H1 (cell line): ENCODE data around the gene KDELR1. TPM values are rescaled to one million over a fixed set of nuclear protein-coding genes. Genes with fewer than 3 reads are reported as not detected.

ENCODE experiments used
- CTCF ChIA-PET: fragments of 300-600 bp; sonication (Branson Sonifier 250); formaldehyde crosslinking; loops from one replicate; lab custom pipeline; 2021; ENCODE audit not compliant: partially characterized antibody; lab: Charles Lee
- POLR2A ChIA-PET: fragments of 300-600 bp; sonication (Branson Sonifier 250); formaldehyde crosslinking; loops from one replicate; lab custom pipeline; 2021; ENCODE audit warnings: inconsistent platforms; ENCODE audit not compliant: partially characterized antibody; lab: Charles Lee
- DNase-seq, 2 experiments: peaks; one replicate each; pipeline versions ENCODE4 v3.0.0 to v3.0.0-alpha.2; 2010 to 2022; ENCODE audit warnings: low spot score in 2 of 2, low read depth in 1 of 2, mixed read lengths in 1 of 2
- FAIRE-seq: peaks from 2 replicates; lab custom pipeline; 2011; peaks lifted over from hg19 to GRCh38; lab: Jason Lieb, UNC
- H2AFZ ChIP-seq: 2 replicates; pipeline ENCODE4 v1.8.1; 2012; ENCODE audit warnings: low read length, inconsistent platforms
- H2AK5ac ChIP-seq: 2 replicates; pipeline ENCODE4 v1.6.1; 2013; ENCODE audit warnings: low read depth, low read length
- H2BK120ac ChIP-seq: replicated peaks from 2 replicates; pipeline ENCODE3; 2013; ENCODE audit warnings: low read depth, low read length, inconsistent platforms
- H2BK12ac ChIP-seq: 2 replicates; pipeline ENCODE4 v1.6.1; 2013; ENCODE audit warnings: low read depth, low read length
- H2BK15ac ChIP-seq: 2 replicates; pipeline ENCODE4 v1.6.1; 2013; ENCODE audit warnings: low read length
- H2BK20ac ChIP-seq: 2 replicates; pipeline ENCODE4 v1.6.1; 2013; ENCODE audit warnings: low read length
- H2BK5ac ChIP-seq: 2 replicates; pipeline ENCODE4 v1.6.1; 2013; ENCODE audit warnings: low read depth, low read length
- H3K14ac ChIP-seq: 2 replicates; pipeline ENCODE4 v1.6.1; 2013; ENCODE audit warnings: inconsistent platforms; ENCODE audit not compliant: insufficient read length
- H3K18ac ChIP-seq: 2 replicates; pipeline ENCODE4 v1.6.1; 2013; ENCODE audit warnings: low read length; ENCODE audit errors: extremely low read depth
- H3K23ac ChIP-seq: 2 replicates; pipeline ENCODE4 v1.6.1; 2013; ENCODE audit warnings: inconsistent platforms; ENCODE audit not compliant: insufficient read length
- H3K23me2 ChIP-seq: 2 replicates; pipeline ENCODE4 v1.6.1; 2013; ENCODE audit warnings: low read depth, low read length
- H3K27ac ChIP-seq: 2 replicates; pipeline ENCODE4 v1.6.1; 2011; ENCODE audit warnings: low read depth, low read length, inconsistent platforms
- H3K27me3 ChIP-seq, 4 experiments: replicated peaks in 1 of 4; 1 replicate in 1 of 4; 2 replicates in 3 of 4; pipeline versions ENCODE4 v1.6.1 to v1.8.1; 2011 to 2013; ENCODE audit warnings: low read length in 3 of 4, mild to moderate bottlenecking in 3 of 4, inconsistent platforms in 2 of 4, mixed read lengths in 2 of 4, moderate library complexity in 1 of 4; ENCODE audit not compliant: control insufficient read depth in 3 of 4, insufficient read depth in 3 of 4; ENCODE audit errors: extremely low read depth in 1 of 4
- H3K36me3 ChIP-seq, 4 experiments: 2 replicates each; pipeline versions ENCODE4 v1.6.1 to v1.8.1; 2011 to 2013; ENCODE audit warnings: mild to moderate bottlenecking in 4 of 4, low read length in 3 of 4, moderate library complexity in 2 of 4, control low read depth in 1 of 4, inconsistent platforms in 1 of 4; ENCODE audit not compliant: insufficient read depth in 4 of 4, control insufficient read depth in 2 of 4
- H3K4ac ChIP-seq: replicated peaks from 2 replicates; pipeline ENCODE3; 2013; ENCODE audit warnings: low read length, low read depth, mixed read lengths, inconsistent platforms; ENCODE audit not compliant: insufficient read length
- H3K4me1 ChIP-seq, 4 experiments: replicated peaks in 1 of 4; 1 replicate in 1 of 4; 2 replicates in 3 of 4; pipeline versions ENCODE4 v1.6.1 to v1.8.1; 2011 to 2013; ENCODE audit warnings: low read length in 3 of 4, inconsistent platforms in 2 of 4, mixed read lengths in 1 of 4; ENCODE audit not compliant: insufficient read depth in 4 of 4, control insufficient read depth in 3 of 4
- H3K4me2 ChIP-seq, 2 experiments: 2 replicates each; pipeline versions ENCODE4 v1.6.1 to v1.8.1; 2011 to 2013; ENCODE audit warnings: low read depth in 2 of 2, low read length in 2 of 2, control low read depth in 1 of 2, inconsistent platforms in 1 of 2, mild to moderate bottlenecking in 1 of 2; ENCODE audit not compliant: insufficient read depth in 1 of 2
- H3K4me3 ChIP-seq, 4 experiments: fragments of 200-600, 300-600 bp in 1 of 4; sonication (generic), shearing (Covaris generic), sonication (Bioruptor Twin) in 1 of 4; 2 replicates each; pipeline versions ENCODE4 v1.5.1 to v1.8.1; 2011 to 2016; ENCODE audit warnings: low read length in 4 of 4, low read depth in 3 of 4, control low read depth in 2 of 4, inconsistent platforms in 2 of 4, mild to moderate bottlenecking in 2 of 4, mixed read lengths in 1 of 4, moderate library complexity in 1 of 4; ENCODE audit not compliant: insufficient read depth in 2 of 4; ENCODE audit errors: extremely low read depth in 1 of 4
- H3K56ac ChIP-seq: replicated peaks from 2 replicates; pipeline ENCODE3; 2013; ENCODE audit warnings: low read depth, mild to moderate bottlenecking, mixed read lengths, low read length, inconsistent platforms; ENCODE audit not compliant: insufficient read length
- H3K79me1 ChIP-seq: 2 replicates; pipeline ENCODE4 v1.6.1; 2013; ENCODE audit warnings: low read depth, low read length, control low read depth
- H3K79me2 ChIP-seq, 2 experiments: 2 replicates each; pipeline versions ENCODE4 v1.6.1 to v1.8.1; 2012 to 2013; ENCODE audit warnings: low read length in 2 of 2, mild to moderate bottlenecking in 2 of 2, inconsistent platforms in 1 of 2; ENCODE audit not compliant: insufficient read depth in 2 of 2, control insufficient read depth in 1 of 2
- H3K9ac ChIP-seq, 4 experiments: replicated peaks in 1 of 4; 1 replicate in 1 of 4; 2 replicates in 3 of 4; pipeline versions ENCODE4 v1.6.1 to v1.8.1; 2011 to 2013; ENCODE audit warnings: low read depth in 3 of 4, low read length in 3 of 4, control low read depth in 2 of 4, mild to moderate bottlenecking in 2 of 4, moderate library complexity in 2 of 4, inconsistent platforms in 1 of 4; ENCODE audit errors: extremely low read depth in 1 of 4
- H3K9me3 ChIP-seq, 2 experiments: 2 replicates each; pipeline versions ENCODE4 v1.6.1 to v1.8.1; 2012 to 2013; ENCODE audit warnings: mild to moderate bottlenecking in 2 of 2, moderate library complexity in 2 of 2, control low read depth in 1 of 2, inconsistent platforms in 1 of 2, low read depth in 1 of 2, low read length in 1 of 2, mixed read lengths in 1 of 2; ENCODE audit not compliant: insufficient read depth in 2 of 2
- H4K20me1 ChIP-seq, 2 experiments: replicated peaks in 1 of 2; 2 replicates each; pipeline versions ENCODE3 to v1.8.1; 2011 to 2013; ENCODE audit warnings: inconsistent platforms in 2 of 2, low read length in 2 of 2, mild to moderate bottlenecking in 1 of 2; ENCODE audit not compliant: insufficient read depth in 2 of 2, control insufficient read depth in 1 of 2
- H4K5ac ChIP-seq: 2 replicates; pipeline ENCODE4 v1.6.1; 2013; ENCODE audit warnings: low read length, low read depth, mixed read lengths, inconsistent platforms; ENCODE audit not compliant: insufficient read length
- H4K8ac ChIP-seq: 2 replicates; pipeline ENCODE4 v1.8.0; 2013; ENCODE audit warnings: mild to moderate bottlenecking, moderate library complexity, low read length, inconsistent platforms; ENCODE audit not compliant: insufficient read depth; ENCODE audit errors: extremely low read depth
- H4K91ac ChIP-seq: replicated peaks from 2 replicates; pipeline ENCODE3; 2013; ENCODE audit warnings: low read length, mixed read lengths, inconsistent platforms; ENCODE audit not compliant: insufficient read length
- BCL11A ChIP-seq, 2 experiments: IDR thresholded peaks; one replicate each; pipeline ENCODE4 v1.6.1; 2011; ENCODE audit warnings: low read depth in 2 of 2, low read length in 2 of 2, mild to moderate bottlenecking in 2 of 2
- RXRA ChIP-seq: IDR thresholded peaks from 2 replicates; pipeline ENCODE4 v1.6.1; 2011; ENCODE audit warnings: low read depth, mild to moderate bottlenecking, low read length, moderate library complexity; ENCODE audit not compliant: insufficient read depth
- SIX5 ChIP-seq: IDR thresholded peaks from 2 replicates; pipeline ENCODE4 v1.6.1; 2011; ENCODE audit warnings: mild to moderate bottlenecking, low read depth, low read length
- WGBS, 2 experiments: shearing (Covaris generic) in 1 of 2; methylation state at CpG; one replicate each; pipeline versions ENCODE4 v1.1.6 to v1.1.7; 2013 to 2015; ENCODE audit warnings: low lambda C conversion rate in 2 of 2, mixed read lengths in 2 of 2, inconsistent platforms in 1 of 2, low coverage in 1 of 2, missing lambda C conversion rate in 1 of 2; ENCODE audit not compliant: insufficient replicate concordance in 2 of 2, insufficient coverage in 1 of 2, insufficient read length in 1 of 2; ENCODE audit errors: extremely low coverage in 1 of 2, missing lambda C conversion rate in 1 of 2; 5-methylcytosine and 5-hydroxymethylcytosine counted together
- polyA plus RNA-seq, 7 experiments: library from polyadenylated mRNA; depleted of rRNA in 3 of 7; stranded (reverse) in 5 of 7; unstranded in 2 of 7; fragments of >200 nt in 5 of 7; fragments of 200-250 nt in 2 of 7; gene quantifications; 1 replicate in 5 of 7; 2 replicates in 1 of 7; 4 replicates in 1 of 7; pipeline versions ENCODE4 v1.2.1 to v1.2.3, GENCODE V29; 2011 to 2013; ENCODE audit warnings: missing spikeins in 2 of 7, mixed read lengths in 2 of 7
- total RNA-seq: library from RNA; stranded (reverse); fragmentation: NEBNext Ultra II Directional; extraction: Animal tissue kit (Norgen Biotek cat#: 25700); gene quantifications from 2 replicates; pipeline ENCODE4 v1.2.1, GENCODE V29; 2021
- TF ChIP-seq, protein P1 (sequence below): IDR thresholded peaks from 2 replicates; pipeline ENCODE4 v1.6.1; 2012; ENCODE audit warnings: inconsistent platforms

Gene KDELR1
- total and polyA plus RNA-seq, 2 of the 8 experiments (the other 6 are each of a cell fraction or from before 2014, with no cell fraction given), result 225 to 231 TPM

DNA sequence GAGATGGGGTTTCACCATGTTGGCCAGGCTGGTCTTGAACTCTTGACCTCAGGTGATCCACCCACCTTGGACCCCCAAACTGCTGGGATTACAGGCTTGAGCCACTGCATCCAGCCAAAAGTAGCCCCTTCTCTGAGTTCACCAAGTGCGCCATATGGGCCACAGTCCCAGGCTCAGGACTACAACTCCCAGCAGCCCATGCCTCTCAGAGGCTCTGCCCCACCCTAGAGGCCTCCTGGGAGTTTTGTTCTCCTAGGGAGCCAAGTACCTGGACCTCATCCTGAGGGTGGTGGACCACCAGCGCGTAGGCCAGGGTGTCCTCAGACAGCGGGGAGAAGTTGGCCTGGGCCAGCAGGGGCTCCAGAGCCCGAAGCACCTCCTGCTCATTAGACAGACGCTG lies 46.5 kb downstream of the KDELR1 start:
- POLR2A ChIA-PET, result interaction anchor here (0.7 kb wide), 1 partner anchor 11 kb away, joined by 4 read pairs; no protein-coding TSS in a partner anchor
- Histone ChIP-seq H3K36me3 (no peaks in the 10 kb centered on the region), H3K18ac (no peak overlapping the region)

More for the DNA sequence above, 46.5 kb downstream of the KDELR1 start:
- no peak overlapping the region for H2BK12ac ChIP-seq
- no peak overlapping the region for H4K91ac ChIP-seq
- no peak for DNase-seq
- no peaks in the 10 kb centered on the region for H3K79me1 ChIP-seq
- no peaks in the 10 kb centered on the region for H3K27me3 ChIP-seq
- FAIRE-seq, result no peak
- H3K23ac ChIP-seq, result no peak overlapping the region
- H3K4me1 ChIP-seq, result peaks cover 0 to 4% (median under 1%) of the 10 kb centered on the region in 4 experiments; a peak in 2 of 7 replicates
- H4K5ac ChIP-seq, result no peak overlapping the region
- H4K8ac ChIP-seq, result no peak overlapping the region
- H2BK15ac ChIP-seq, result no peak overlapping the region
- H2AFZ ChIP-seq, result no peak overlapping the region
- no peaks in the 10 kb centered on the region for H4K20me1 ChIP-seq
- H3K4me3 ChIP-seq, result no peak overlapping the region
- H3K79me2 ChIP-seq, result no peaks in the 10 kb centered on the region
- TF ChIP-seq SIX5 (peak; percentile 54), BCL11A (IDR thresholded peaks at IDR 0.05; ENCODE audit: low read depth in 2 of 2, low read length in 2 of 2) (no peak), RXRA (no peak)
- TF ChIP-seq, protein P1, sequence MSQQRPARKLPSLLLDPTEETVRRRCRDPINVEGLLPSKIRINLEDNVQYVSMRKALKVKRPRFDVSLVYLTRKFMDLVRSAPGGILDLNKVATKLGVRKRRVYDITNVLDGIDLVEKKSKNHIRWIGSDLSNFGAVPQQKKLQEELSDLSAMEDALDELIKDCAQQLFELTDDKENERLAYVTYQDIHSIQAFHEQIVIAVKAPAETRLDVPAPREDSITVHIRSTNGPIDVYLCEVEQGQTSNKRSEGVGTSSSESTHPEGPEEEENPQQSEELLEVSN, result no peak
- H3K4me2 ChIP-seq, result no peak overlapping the region
- no peaks in the 10 kb centered on the region for H3K9me3 ChIP-seq
- H3K9ac ChIP-seq, result no peak overlapping the region
- H2AK5ac ChIP-seq, result no peak overlapping the region
- H2BK20ac ChIP-seq, result no peak overlapping the region
- no peak overlapping the region for H3K27ac ChIP-seq
- H2BK5ac ChIP-seq, result no peak overlapping the region
- H2BK120ac ChIP-seq, result no peak overlapping the region
- 83% methylated on average over 6 of the region's 6 CpGs; no CpG with 5 or more reads in 1 of the 2 experiments for WGBS, 2 experiments
- H3K23me2 ChIP-seq, result no peaks in the 10 kb centered on the region; the same call in 1 of the 2 replicates
- H3K4ac ChIP-seq, result no peak overlapping the region
- CTCF ChIA-PET, result interaction anchor here (1.1 to 2.5 kb wide), 3 partner anchors 11 to 114 kb away, joined by 3 to 9 read pairs (median 4); no protein-coding TSS in a partner anchor
- no peak overlapping the region for H3K56ac ChIP-seq
- H3K14ac ChIP-seq, result no peak overlapping the region
